ENCODE results near the gene GPN3. TPM values are rescaled to one million over a fixed set of nuclear protein-coding genes. Genes with fewer than 3 reads are reported as not detected.
A peak's percentile ranks its signal among the peaks of the same experiment; 100 is the strongest.

GPN3 gene
- total and polyA plus RNA-seq, 2 of the 13 experiments (the other 11 are each of a cell fraction or from before 2014, with no cell fraction given): 28.7 to 29.5 TPM

- TF ChIP-seq UBTF (CRISPR knock-in tag; IDR thresholded peaks at IDR 0.05): peak; percentile 66; the same call in 1 of the 2 replicates
- TF ChIP-seq ZSCAN31 (CRISPR knock-in tag; IDR thresholded peaks at IDR 0.05; ENCODE audit: low read depth): peak; percentile 89
- no peak for TF ChIP-seq IKZF1 (IDR thresholded peaks at IDR 0.05)
- TF ChIP-seq KLF12 (CRISPR knock-in tag; IDR thresholded peaks at IDR 0.05; ENCODE audit: borderline replicate concordance): no peak
- peak; percentile 85; the same call in 1 of the 2 replicates for TF ChIP-seq RELA (CRISPR knock-in tag; IDR thresholded peaks at IDR 0.05)
- TF ChIP-seq ZBTB25 (CRISPR knock-in tag; IDR thresholded peaks at IDR 0.05): peak; percentile 66; the same call in 1 of the 2 replicates
- TF ChIP-seq ZNF704 (CRISPR knock-in tag; IDR thresholded peaks at IDR 0.05; ENCODE audit: borderline replicate concordance): no peak
- TF ChIP-seq ZNF230 (CRISPR knock-in tag; IDR thresholded peaks at IDR 0.05): no peak
- no peak for TF ChIP-seq ZNF318 (CRISPR knock-in tag; IDR thresholded peaks at IDR 0.05)
- TF ChIP-seq TRIM22 (IDR thresholded peaks at IDR 0.05): no peak
- TF ChIP-seq PBX2 (CRISPR knock-in tag; IDR thresholded peaks at IDR 0.05): no peak
- peak; percentile 94 for TF ChIP-seq AGO2 (optimal IDR thresholded peaks at IDR 0.05; ENCODE audit: low read depth, low read length)
- TF ChIP-seq ESRRA (CRISPR knock-in tag; IDR thresholded peaks at IDR 0.05; ENCODE audit: low read depth): no peak; the same call in none of the 2 replicates
Observed at GRCh38 chr12:110449799-110450497, 18.1 kb downstream of the GPN3 start, which contains the start of gene ARPC3 (continued).

All from HepG2 (cell line).